ENCODE results near the gene OR2T34. TPM values are rescaled to one million over a fixed set of nuclear protein-coding genes. Genes with fewer than 3 reads are reported as not detected.

The OR2T34 gene
- polyA plus RNA-seq, 1 experiment: not detected

- DNase-seq (ENCODE audit: low read depth): no peak
- H3K27me3 ChIP-seq (ENCODE audit: control insufficient read depth, insufficient read depth, low read length): no peaks in the 10 kb centered on the region
- CTCF ChIA-PET: no interaction called here
- POLR2A ChIA-PET: no interaction called here
- TF ChIP-seq, protein P1, sequence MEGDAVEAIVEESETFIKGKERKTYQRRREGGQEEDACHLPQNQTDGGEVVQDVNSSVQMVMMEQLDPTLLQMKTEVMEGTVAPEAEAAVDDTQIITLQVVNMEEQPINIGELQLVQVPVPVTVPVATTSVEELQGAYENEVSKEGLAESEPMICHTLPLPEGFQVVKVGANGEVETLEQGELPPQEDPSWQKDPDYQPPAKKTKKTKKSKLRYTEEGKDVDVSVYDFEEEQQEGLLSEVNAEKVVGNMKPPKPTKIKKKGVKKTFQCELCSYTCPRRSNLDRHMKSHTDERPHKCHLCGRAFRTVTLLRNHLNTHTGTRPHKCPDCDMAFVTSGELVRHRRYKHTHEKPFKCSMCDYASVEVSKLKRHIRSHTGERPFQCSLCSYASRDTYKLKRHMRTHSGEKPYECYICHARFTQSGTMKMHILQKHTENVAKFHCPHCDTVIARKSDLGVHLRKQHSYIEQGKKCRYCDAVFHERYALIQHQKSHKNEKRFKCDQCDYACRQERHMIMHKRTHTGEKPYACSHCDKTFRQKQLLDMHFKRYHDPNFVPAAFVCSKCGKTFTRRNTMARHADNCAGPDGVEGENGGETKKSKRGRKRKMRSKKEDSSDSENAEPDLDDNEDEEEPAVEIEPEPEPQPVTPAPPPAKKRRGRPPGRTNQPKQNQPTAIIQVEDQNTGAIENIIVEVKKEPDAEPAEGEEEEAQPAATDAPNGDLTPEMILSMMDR (IDR thresholded peaks at IDR 0.05; ENCODE audit: insufficient read depth, low read depth, low read length): no peak
- H3K4me3 ChIP-seq (ENCODE audit: low read depth, low read length): no peak overlapping the region
- H3K36me3 ChIP-seq (ENCODE audit: control insufficient read depth, insufficient read depth, low read length): no peaks in the 10 kb centered on the region
These were observed 18.7 kb upstream of the OR2T34 start for GRCh38 chr1:248593226-248593625.

- no peak for DNase-seq (ENCODE audit: low read depth)
- Histone ChIP-seq H3K4me3 (ENCODE audit: low read depth, low read length) (no peak overlapping the region), H3K36me3 (ENCODE audit: control insufficient read depth, insufficient read depth, low read length) (no peaks in the 10 kb centered on the region), H3K27me3 (ENCODE audit: control insufficient read depth, insufficient read depth, low read length) (no peaks in the 10 kb centered on the region)
- POLR2A ChIA-PET: no interaction called here
- TF ChIP-seq, protein P1 (IDR thresholded peaks at IDR 0.05; ENCODE audit: insufficient read depth, low read depth, low read length): no peak
- CTCF ChIA-PET: no interaction called here
These were observed 18.1 kb upstream of the OR2T34 start for GRCh38 chr1:248592655-248593054.

- ChIA-PET POLR2A (no interaction called here), CTCF (no interaction called here)
- no peak for DNase-seq (ENCODE audit: low read depth)
- Histone ChIP-seq H3K4me3 (ENCODE audit: low read depth, low read length) (no peak overlapping the region), H3K36me3 (ENCODE audit: control insufficient read depth, insufficient read depth, low read length) (no peaks in the 10 kb centered on the region), H3K27me3 (ENCODE audit: control insufficient read depth, insufficient read depth, low read length) (no peaks in the 10 kb centered on the region)
- TF ChIP-seq, protein P1 (IDR thresholded peaks at IDR 0.05; ENCODE audit: insufficient read depth, low read depth, low read length): no peak
These were observed 15.5 kb upstream of the OR2T34 start for GRCh38 chr1:248590055-248590454.

DNA sequence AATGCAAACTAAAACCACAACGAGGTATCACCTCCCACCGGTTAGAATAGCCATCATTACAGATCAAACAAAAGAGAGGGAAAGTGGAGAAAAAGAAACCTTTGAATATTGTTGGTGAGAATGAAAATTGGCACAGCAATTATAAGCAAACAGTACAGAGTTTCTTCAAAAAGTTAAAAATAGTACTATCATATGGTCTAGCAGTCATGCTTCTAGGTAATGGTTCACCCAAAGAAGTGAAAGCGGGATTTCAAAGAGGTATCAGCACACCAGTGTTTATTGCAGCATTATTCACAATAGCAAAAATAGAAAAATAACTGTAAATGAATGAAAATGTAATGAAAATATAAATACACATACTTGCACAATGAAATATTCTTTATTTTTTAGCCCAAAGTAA is 14.8 kb upstream of the OR2T34 start:
- POLR2A ChIA-PET: no interaction called here
- TF ChIP-seq, protein P1 (IDR thresholded peaks at IDR 0.05; ENCODE audit: insufficient read depth, low read depth, low read length): no peak
- CTCF ChIA-PET: no interaction called here
- no peaks in the 10 kb centered on the region for H3K36me3 ChIP-seq (ENCODE audit: control insufficient read depth, insufficient read depth, low read length)
- DNase-seq (ENCODE audit: low read depth): no peak
- no peaks in the 10 kb centered on the region for H3K27me3 ChIP-seq (ENCODE audit: control insufficient read depth, insufficient read depth, low read length)
- no peak overlapping the region for H3K4me3 ChIP-seq (ENCODE audit: low read depth, low read length)

- POLR2A ChIA-PET: no interaction called here
- CTCF ChIA-PET: no interaction called here
- Histone ChIP-seq H3K27me3 (ENCODE audit: control insufficient read depth, insufficient read depth, low read length) (no peaks in the 10 kb centered on the region), H3K36me3 (ENCODE audit: control insufficient read depth, insufficient read depth, low read length) (no peaks in the 10 kb centered on the region), H3K4me3 (ENCODE audit: low read depth, low read length) (no peak overlapping the region)
- TF ChIP-seq, protein P1 (IDR thresholded peaks at IDR 0.05; ENCODE audit: insufficient read depth, low read depth, low read length): no peak
- no peak for DNase-seq (ENCODE audit: low read depth)
These were observed 10.7 kb upstream of the OR2T34 start for GRCh38 chr1:248585266-248585665.

Data from BJ (cell line).